Epidermal melanocyte (primary cell): ENCODE data around the gene SPOUT1.
"Not testable (repeated sequence)": the region's sequence is repeated elsewhere in the genome, so short reads cannot be mapped to it uniquely, and the experiment has no call there.

Experiments used
- DNase-seq: peaks from one replicate; pipeline ENCODE4 v3.0.0; 2011; ENCODE audit warnings: low spot score; ENCODE audit not compliant: insufficient read length

Gene SPOUT1

GRCh38 chr9:128810873-128811272, 18.7 kb downstream of the SPOUT1 start:
- no peak for DNase-seq

- DNase-seq = peak; percentile 10
These were observed 19.8 kb downstream of the SPOUT1 start for GRCh38 chr9:128809831-128810230.

GRCh38 chr9:128809036-128809599, 20.5 kb downstream of the SPOUT1 start:
- DNase-seq = no peak

GRCh38 chr9:128808543-128808942, 21.1 kb downstream of the SPOUT1 start:
- peak; percentile 11 for DNase-seq

- no peak for DNase-seq
These were observed 21.8 kb downstream of the SPOUT1 start for GRCh38 chr9:128807827-128808226.

- peak; percentile 9 for DNase-seq
These were observed 23.9 kb downstream of the SPOUT1 start for GRCh38 chr9:128805661-128806060.

- no peak for DNase-seq
These were observed 27.1 kb downstream of the SPOUT1 start for GRCh38 chr9:128802482-128802881.

- no peak for DNase-seq
These were observed 29.5 kb downstream of the SPOUT1 start for GRCh38 chr9:128800061-128800460.

GRCh38 chr9:128798896-128799295, 30.7 kb downstream of the SPOUT1 start:
- DNase-seq = no peak

- not testable (repeated sequence) for DNase-seq
These were observed 34.6 kb downstream of the SPOUT1 start for GRCh38 chr9:128794961-128795360.

GRCh38 chr9:128792978-128793686, 36.5 kb downstream of the SPOUT1 start:
- DNase-seq = no peak

GRCh38 chr9:128792134-128792533, 37.5 kb downstream of the SPOUT1 start:
- DNase-seq = no peak

GRCh38 chr9:128790536-128790935, 39.1 kb downstream of the SPOUT1 start:
- DNase-seq = no peak

GRCh38 chr9:128788445-128788844, 41.1 kb downstream of the SPOUT1 start:
- no peak for DNase-seq

GRCh38 chr9:128787659-128788058, 41.9 kb downstream of the SPOUT1 start:
- peak; percentile 29 for DNase-seq

- peak; percentile 98 for DNase-seq
These were observed 42.7 kb downstream of the SPOUT1 start, which contains the start of gene TBC1D13 for GRCh38 chr9:128786681-128787601. TSS of gene TBC1D13 (plus strand) at chr9:128787253. CDS start at chr9:128787354, 101 bp downstream.

GRCh38 chr9:128785427-128785826, 44.2 kb downstream of the SPOUT1 start:
- DNase-seq = no peak

GRCh38 chr9:128782669-128783068, 46.9 kb downstream of the SPOUT1 start:
- no peak for DNase-seq

GRCh38 chr9:128781187-128782070, 48.2 kb downstream of the SPOUT1 start:
- DNase-seq = no peak

GRCh38 chr9:128780093-128780492, 49.5 kb downstream of the SPOUT1 start:
- not testable (repeated sequence) for DNase-seq

GRCh38 chr9:128774804-128775203, 54.8 kb downstream of the SPOUT1 start:
- DNase-seq = no peak
